ENCODE results near the gene PDE8B. TPM values are rescaled to one million over a fixed set of nuclear protein-coding genes. Genes with fewer than 3 reads are reported as not detected.

The PDE8B gene
- polyA plus RNA-seq, 1 of the 3 experiments (the other 2 are of a cell fraction) = not detected

GRCh38 chr5:77443670-77444069 is 233.2 kb downstream of the PDE8B start:
- ChIA-PET CTCF (interaction anchor here (0.6 kb wide), 1 partner anchor 342 kb away, joined by 3 read pairs; no protein-coding TSS in a partner anchor), POLR2A (no interaction called here)
- no peaks in the 10 kb centered on the region for H3K9me3 ChIP-seq
- no peak overlapping the region for H3K9ac ChIP-seq
- H2AFZ ChIP-seq (ENCODE audit: low read depth) = no peak overlapping the region
- 97% methylated on average over 1 of the region's 1 CpG for WGBS (ENCODE audit: low lambda C conversion rate)
- TF ChIP-seq CHD2 (IDR thresholded peaks at IDR 0.05; ENCODE audit: low read length, partially characterized antibody) (no peak), MXI1 (IDR thresholded peaks at IDR 0.05; ENCODE audit: low read depth, low read length) (no peak), FOXM1 (IDR thresholded peaks at IDR 0.05; ENCODE audit: low read depth) (no peak), FOXJ3 (CRISPR knock-in tag; IDR thresholded peaks at IDR 0.05) (no peak), GABPA (IDR thresholded peaks at IDR 0.05; ENCODE audit: low read depth) (no peak), YY1 (IDR thresholded peaks at IDR 0.05; ENCODE audit: low read depth) (no peak), JUND (IDR thresholded peaks at IDR 0.05) (no peak), TEAD4 (IDR thresholded peaks at IDR 0.05; ENCODE audit: borderline replicate concordance, insufficient read depth) (no peak), TAF1 (IDR thresholded peaks at IDR 0.05; ENCODE audit: borderline replicate concordance, low read depth, low read length) (no peak), PBX3 (IDR thresholded peaks at IDR 0.05) (no peak), MAX (IDR thresholded peaks at IDR 0.05; ENCODE audit: low read depth) (no peak), RXRA (IDR thresholded peaks at IDR 0.05; ENCODE audit: borderline replicate concordance, low read depth) (no peak), NRF1 (IDR thresholded peaks at IDR 0.05; ENCODE audit: low read depth, low read length) (no peak), RAD21 (IDR thresholded peaks at IDR 0.05; ENCODE audit: low read length) (no peak), NFIC (IDR thresholded peaks at IDR 0.05; ENCODE audit: borderline replicate concordance) (no peak)
- TF ChIP-seq, protein P1, sequence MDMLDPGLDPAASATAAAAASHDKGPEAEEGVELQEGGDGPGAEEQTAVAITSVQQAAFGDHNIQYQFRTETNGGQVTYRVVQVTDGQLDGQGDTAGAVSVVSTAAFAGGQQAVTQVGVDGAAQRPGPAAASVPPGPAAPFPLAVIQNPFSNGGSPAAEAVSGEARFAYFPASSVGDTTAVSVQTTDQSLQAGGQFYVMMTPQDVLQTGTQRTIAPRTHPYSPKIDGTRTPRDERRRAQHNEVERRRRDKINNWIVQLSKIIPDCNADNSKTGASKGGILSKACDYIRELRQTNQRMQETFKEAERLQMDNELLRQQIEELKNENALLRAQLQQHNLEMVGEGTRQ (IDR thresholded peaks at IDR 0.05; ENCODE audit: borderline replicate concordance, low read depth, low read length) = no peak
- 0 out of 2 replicates have a peak, but pooled peaks cover 3% of the 10 kb centered on the region for H3K79me2 ChIP-seq (ENCODE audit: insufficient read depth)
- H3K9me2 ChIP-seq = no peaks in the 10 kb centered on the region
- no peaks in the 10 kb centered on the region for H4K20me1 ChIP-seq (ENCODE audit: insufficient read depth)
- no peaks in the 10 kb centered on the region for H3F3A ChIP-seq (replicated peaks; ENCODE audit: insufficient read depth)
- no peaks in the 10 kb centered on the region for H3K27me3 ChIP-seq (ENCODE audit: insufficient read depth)
- H3K4me1 ChIP-seq (ENCODE audit: control insufficient read depth in 1 of 2, insufficient read depth in 2 of 2, low read depth in 1 of 2, low read length in 1 of 2) = no peaks in the 10 kb centered on the region; a peak in 1 of 4 replicates
- peaks cover 13 to 24% of the 10 kb centered on the region in 2 experiments for H3K36me3 ChIP-seq (replicated peaks in 1 of 2; ENCODE audit: control insufficient read depth in 1 of 2, insufficient read depth in 2 of 2, low read length in 1 of 2)
- no peak overlapping the region for H3K27ac ChIP-seq (ENCODE audit: low read depth in 2 of 2, low read length in 1 of 2)
- no peak for DNase-seq
- no peak overlapping the region for H3K4me3 ChIP-seq (ENCODE audit: low read depth in 2 of 2, low read length in 1 of 2)
- no peak overlapping the region for H3K4me2 ChIP-seq

DNA sequence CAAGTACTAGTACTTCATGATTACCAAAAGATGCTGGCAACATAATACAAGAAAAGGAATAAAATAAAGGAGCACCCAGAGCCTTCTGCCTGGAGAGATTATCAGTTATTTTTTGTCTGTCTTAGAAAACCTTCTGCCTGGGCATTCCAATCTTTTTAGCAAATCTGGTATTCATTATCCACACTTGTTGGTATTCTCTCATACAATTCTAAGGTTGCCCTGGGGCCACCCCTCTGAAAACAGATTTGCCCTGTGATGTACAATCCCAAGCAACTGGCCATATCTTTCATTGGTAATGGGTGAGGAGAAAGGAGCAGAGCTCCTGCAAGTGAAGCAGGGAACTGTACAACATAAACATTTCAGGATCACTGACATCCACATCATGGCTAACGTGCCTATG is 233.9 kb downstream of the PDE8B start:
- Histone ChIP-seq H3K9me2 (no peaks in the 10 kb centered on the region), H3K4me2 (no peak overlapping the region), H3K4me3 (ENCODE audit: low read depth in 2 of 2, low read length in 1 of 2) (no peak overlapping the region), H2AFZ (ENCODE audit: low read depth) (no peak overlapping the region), H3K9ac (no peak overlapping the region), H3K36me3 (replicated peaks in 1 of 2; ENCODE audit: control insufficient read depth in 1 of 2, insufficient read depth in 2 of 2, low read length in 1 of 2) (peaks cover 18 to 27% of the 10 kb centered on the region in 2 experiments), H3F3A (replicated peaks; ENCODE audit: insufficient read depth) (no peaks in the 10 kb centered on the region), H3K27me3 (ENCODE audit: insufficient read depth) (no peaks in the 10 kb centered on the region), H3K27ac (ENCODE audit: low read depth in 2 of 2, low read length in 1 of 2) (no peak overlapping the region), H3K79me2 (ENCODE audit: insufficient read depth) (0 out of 2 replicates have a peak, but pooled peaks cover 3% of the 10 kb centered on the region), H3K4me1 (ENCODE audit: control insufficient read depth in 1 of 2, insufficient read depth in 2 of 2, low read depth in 1 of 2, low read length in 1 of 2) (no peaks in the 10 kb centered on the region; a peak in 1 of 4 replicates), H3K9me3 (no peaks in the 10 kb centered on the region), H4K20me1 (ENCODE audit: insufficient read depth) (no peaks in the 10 kb centered on the region)
- POLR2A ChIA-PET = no interaction called here
- no peak for DNase-seq
- WGBS (ENCODE audit: low lambda C conversion rate) = 86% methylated on average over 1 of the region's 1 CpG
- CTCF ChIA-PET = interaction anchor here (0.9 kb wide), 1 partner anchor 9 kb away, joined by 4 read pairs; no protein-coding TSS in a partner anchor
- TF ChIP-seq MEF2A (IDR thresholded peaks at IDR 0.05; ENCODE audit: borderline replicate concordance, low read depth) (no peak), RFX5 (IDR thresholded peaks at IDR 0.05; ENCODE audit: low read length) (no peak), TAF1 (IDR thresholded peaks at IDR 0.05; ENCODE audit: borderline replicate concordance, low read depth, low read length) (no peak), ELF1 (IDR thresholded peaks at IDR 0.05) (no peak), CHD2 (IDR thresholded peaks at IDR 0.05; ENCODE audit: low read length, partially characterized antibody) (no peak), POLR2AphosphoS5 (IDR thresholded peaks at IDR 0.05; ENCODE audit: low read depth, low read length) (no peak), FOXJ3 (CRISPR knock-in tag; IDR thresholded peaks at IDR 0.05) (no peak), CTCF (IDR thresholded peaks at IDR 0.05) (no peak), EZH2phosphoT487 (IDR thresholded peaks at IDR 0.05; ENCODE audit: borderline replicate concordance, low read depth) (no peak)

Data from SK-N-SH (cell line).